GM21825 (cell line): Measurements from ENCODE around the gene IFT22.
"Not testable (repeated sequence)": the region's sequence is repeated elsewhere in the genome, so short reads cannot be mapped to it uniquely, and the experiment has no call there.

Experiments used
- ATAC-seq: cut with Tn5 transposase; IDR thresholded peaks from one replicate; pipeline ENCODE4 v1.9.1; 2021; ENCODE audit warnings: mild to moderate bottlenecking, moderate library complexity; ENCODE audit not compliant: unreplicated experiment

Gene IFT22

DNA sequence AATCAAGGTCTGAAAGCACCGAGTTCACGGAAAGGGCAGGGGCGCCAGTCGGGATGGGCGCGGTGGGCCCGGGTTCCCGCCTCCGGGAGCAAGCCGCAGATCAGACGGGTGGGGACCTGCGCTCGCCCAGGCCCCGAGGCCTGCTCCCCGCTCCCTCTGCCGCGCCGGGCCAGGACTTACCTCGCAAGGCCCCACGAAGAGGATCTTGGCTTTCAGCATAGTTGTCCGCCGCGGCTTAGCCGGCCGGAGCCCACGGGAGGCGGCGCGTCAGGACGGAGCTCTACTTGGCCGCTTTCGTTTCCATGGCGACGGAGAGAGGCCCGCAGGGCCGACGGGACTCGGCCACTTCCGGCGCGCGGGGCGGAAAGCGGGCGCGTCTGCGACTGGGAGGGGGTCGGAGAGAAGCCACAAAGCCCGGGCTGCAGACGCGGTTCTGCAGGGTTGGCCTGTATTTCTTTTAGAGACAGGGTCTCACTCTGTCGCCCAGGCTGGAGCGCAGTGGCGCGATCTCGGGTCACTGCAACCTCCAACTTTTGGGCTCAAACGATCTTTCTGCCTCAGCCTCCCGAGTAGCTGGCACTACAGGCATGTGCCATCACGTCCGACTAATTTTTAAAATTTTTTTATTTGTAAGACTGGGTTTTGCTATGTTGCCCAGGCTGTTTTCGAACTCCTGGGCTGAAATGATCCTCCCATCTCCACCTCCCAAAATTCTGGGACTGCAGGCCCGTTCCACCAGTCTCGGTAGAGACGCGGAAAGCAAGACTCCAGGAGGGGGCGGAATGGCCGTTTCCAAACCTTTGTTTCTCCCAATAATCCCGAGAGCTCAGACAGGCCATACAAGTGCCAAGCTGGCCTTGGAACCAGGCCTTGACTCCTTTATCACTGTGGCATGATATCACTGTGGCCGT is at the start of gene IFT22:
TSS of gene IFT22 (minus strand) at position 322 of the 911 bp plus-strand sequence. CDS start at position 219, 103 bp downstream.
- peak; percentile 97 for ATAC-seq

DNA sequence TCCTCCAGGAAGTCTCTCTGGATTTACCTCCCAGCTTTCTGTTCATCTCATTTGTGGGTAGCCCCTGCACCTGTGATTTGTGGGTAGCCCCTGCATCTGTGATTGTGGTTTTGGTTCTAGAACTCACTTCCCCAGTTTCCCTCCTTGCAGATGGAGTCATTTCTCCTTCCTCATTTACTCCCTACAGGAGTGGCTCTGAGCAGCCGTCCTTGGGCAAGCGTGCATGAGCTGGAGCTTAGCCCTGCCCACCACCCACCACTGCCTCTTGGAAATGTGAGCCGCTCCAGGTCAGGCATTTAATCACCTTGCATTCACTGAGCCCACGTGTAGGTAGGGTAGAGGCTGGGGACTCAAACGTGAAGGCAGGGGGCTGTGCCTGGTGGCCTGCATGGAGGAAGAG is 49.2 kb upstream of the IFT22 start:
- no peak for ATAC-seq

DNA sequence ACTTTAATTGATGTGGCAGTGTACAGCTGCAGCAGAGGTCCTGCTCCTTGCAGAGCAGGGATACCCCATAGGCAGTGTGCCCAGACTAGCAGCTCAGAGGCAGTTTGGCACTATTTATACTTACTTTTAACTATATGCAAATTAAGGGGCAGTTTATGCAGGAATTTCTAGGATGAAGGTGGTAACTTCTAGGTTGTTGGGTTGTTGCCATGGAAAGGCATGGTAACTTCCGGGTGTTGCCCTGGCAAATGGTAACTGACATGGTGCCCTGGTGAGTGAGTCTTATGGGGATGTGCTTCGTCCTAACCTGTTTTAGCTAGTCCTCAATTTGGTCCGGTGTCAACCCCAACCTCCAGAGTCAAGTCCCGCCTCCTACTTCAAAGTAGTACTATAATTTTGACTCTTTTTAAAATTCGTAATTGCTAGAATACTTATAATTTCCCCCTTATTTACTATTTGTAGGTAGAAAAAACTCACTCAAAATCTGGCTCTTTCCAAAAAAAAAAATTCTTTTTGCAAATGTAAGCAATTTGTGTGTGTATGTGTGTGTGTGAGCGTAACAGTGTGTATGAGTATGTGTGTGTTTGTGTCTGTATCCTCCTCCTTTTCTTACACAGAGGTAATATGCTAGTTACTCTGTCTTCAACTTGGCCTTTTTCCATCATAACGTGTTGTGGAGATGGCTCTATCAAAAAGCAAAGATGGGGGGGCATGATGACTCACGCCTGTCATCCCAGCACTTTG is 47.0 kb upstream of the IFT22 start:
- ATAC-seq: no peak

DNA sequence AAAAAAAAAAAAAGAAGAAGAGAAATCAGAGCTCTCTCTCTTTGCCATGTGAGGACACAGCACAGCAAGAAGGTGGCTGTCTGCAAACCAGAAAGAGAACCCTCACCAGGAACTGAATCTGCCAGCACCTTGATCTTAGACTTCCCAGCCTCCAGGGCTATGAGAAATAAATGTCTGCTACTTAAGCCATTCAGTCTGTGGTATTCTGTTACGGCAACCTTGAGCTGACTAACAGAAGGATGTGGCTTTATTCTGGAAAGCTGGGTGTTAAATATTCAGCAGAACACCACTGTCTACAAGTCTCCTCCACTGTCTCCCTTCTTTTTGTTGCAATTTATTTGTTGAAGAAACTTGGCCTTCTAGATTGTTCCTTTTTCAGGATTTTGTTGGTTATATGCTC is 46.1 kb upstream of the IFT22 start:
- ATAC-seq: no peak

DNA sequence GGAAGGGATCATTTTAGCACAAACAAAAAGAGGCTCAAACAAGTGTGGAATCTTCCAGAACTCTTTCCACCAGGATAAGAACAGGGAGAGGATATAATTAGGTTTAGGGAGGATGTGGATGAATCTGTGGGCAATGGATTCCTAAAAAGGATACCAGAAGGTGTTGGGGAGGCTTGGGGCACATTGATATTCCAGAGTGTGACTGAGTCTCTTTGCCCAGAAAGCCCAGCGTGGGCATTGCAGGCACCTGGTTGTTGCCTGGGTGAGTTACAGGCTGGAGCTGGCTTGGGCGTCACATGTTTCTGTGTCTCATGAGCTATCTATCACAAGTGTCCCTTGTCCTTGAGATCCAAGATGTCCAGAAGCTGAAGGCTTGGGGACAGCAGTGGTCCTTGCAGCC is 44.3 kb upstream of the IFT22 start:
- no peak for ATAC-seq

DNA sequence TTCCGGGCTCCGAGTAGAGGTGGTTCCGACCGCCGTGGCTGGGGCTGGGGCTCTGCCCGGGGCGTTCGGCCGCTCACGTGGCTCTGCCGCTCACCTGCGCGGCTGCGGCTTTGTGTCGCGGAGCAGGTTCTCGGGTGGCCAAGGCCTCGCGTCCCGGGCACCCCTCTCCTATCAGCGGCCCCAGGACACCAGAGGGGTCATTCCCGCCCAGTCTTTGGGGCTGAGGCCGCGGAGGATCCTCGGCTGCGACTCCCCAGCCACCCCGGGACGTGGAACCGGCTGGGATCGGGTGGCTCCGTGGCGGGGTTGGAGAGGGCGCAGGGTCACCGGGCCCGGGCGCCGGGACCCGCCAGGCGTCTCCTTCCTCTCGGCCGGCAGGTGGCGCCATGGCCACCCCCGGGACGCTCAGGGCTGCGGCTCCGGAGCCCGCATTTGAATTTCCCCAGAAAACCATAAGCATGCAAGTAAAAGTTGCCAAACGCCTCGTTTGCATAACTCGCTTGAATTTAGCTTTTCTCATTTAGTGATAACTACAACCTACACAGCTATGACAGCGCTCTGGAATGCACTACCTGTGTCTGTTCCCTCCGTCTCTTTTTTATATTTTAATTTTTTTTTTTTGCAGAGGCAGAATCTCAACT is 42.2 kb upstream of the IFT22 start:
- no peak for ATAC-seq

DNA sequence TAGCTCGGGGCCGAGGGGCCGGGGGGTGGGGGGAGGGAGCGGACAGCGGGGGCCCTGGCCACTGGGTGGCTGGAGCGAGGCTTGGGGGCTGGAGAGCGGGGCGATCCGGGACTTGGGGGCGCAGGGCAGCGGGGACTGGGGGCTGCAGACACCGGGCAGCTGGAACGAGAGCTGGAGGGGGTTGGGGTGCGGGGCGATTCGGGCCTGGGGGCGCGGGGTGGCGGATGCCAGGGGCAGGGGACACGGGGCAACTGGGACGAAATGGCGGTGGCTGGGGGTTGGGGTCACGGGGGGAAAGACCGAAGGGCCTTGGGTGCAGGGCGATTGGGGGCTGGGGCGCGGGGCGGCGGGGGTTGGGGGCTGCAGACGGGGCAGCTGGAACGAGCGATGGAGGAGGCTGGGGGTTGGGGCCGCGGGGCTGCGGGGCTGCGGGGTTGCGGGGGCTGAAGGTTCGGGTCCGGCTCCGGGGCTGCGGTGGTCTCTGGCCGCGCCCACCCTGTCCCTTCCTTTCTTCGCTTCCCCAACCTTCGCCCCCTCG is 41.7 kb upstream of the IFT22 start:
- no peak for ATAC-seq

DNA sequence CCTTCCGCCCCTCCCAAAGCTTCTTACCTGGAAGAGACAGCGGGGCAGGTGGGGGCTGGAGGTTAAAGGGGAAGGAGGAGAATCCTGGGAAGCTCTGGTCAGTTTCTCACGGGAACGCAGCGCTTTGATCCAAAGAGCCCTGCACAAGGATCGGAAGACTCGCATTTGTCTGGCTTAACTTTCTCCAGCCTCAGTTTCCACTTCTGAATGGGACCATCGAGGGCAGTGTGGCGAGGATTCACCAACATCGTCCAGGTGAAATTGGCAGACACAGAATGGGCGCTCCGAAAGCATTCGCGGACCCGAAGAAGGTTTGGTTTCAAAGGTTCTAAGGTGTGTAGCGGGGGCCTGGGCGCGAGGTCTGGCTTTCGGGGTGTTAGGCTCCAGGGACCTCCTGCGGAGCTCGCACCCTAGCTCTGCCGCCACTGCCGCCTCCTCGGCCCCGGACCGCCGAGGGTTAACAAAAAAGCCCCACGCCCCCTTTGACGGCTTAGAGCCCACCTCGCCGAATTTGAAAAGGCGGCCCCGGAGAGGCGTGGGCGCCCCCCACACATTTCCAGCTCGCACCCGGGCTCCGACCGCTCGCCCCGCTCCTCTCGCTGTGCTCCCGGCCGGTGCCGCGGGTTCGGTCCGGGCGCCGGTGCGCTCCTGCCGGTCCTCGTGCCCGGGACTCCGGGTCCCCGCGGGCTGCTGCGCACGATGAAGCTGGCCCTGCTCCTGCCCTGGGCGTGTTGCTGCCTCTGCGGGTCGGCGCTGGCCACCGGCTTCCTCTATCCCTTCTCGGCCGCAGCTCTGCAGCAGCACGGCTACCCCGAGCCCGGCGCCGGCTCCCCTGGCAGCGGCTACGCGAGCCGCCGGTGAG is 41.0 kb upstream of the IFT22 start, which contains the start of gene COL26A1:
TSS of gene COL26A1 (plus strand) at position 542 of the 862 bp plus-strand sequence. CDS start at position 700, 158 bp downstream.
- ATAC-seq: no peak

DNA sequence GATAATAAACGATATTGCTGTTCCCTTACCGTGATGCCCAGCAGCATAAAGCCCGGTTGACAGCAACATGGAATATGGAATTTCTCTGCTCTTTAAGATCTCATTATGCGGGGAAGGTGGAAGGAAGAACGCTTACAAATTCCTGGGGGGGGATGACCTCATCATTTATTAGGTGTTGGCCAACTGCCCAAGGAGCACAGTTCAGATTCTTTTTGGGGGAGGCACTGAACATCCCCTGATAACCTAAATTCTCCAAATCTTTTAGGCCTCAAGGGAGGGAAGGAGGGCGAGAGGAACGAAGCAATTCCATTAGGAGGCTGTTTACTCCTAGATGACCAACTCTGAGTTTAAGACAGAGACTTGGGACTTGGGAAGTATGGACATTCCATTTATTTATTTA is 35.8 kb upstream of the IFT22 start:
- ATAC-seq: no peak

DNA sequence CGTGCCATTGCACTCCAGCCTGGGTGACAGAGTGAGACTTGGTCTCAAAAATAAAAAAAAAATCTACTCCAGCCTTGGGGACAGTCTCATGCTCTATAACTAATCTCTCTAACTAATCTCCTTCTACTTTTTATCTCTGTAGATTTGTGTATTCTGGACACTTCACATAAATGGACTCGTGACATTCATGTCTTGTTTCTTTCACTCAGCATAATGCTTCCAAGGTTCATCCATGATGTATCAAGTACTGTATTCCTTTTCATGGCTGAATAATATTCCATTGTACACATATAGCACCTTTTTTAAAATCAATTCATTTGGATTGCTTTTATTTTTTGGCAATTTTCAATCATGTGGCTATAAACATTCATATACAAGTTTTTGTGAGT is 31.3 kb upstream of the IFT22 start:
- ATAC-seq: no peak

DNA sequence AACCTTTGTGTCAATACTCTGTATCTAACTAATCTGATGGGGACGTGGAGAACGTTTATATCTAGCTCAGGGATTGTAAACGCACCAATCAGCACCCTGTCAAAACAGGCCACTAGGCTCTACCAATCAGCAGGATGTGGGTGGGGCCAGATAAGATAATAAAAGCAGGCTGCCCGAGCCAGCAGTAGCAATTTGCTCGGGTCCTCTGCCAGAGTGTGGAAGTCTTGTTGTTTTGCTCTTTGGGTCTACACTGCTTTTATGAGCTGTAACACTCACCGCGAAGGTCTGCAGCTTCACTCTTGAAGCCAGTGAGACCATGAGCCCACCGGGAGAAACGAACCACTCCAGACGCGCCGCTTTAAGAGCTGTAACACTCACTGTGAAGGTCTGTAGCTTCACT is 27.7 kb upstream of the IFT22 start:
- not testable (repeated sequence) for ATAC-seq

DNA sequence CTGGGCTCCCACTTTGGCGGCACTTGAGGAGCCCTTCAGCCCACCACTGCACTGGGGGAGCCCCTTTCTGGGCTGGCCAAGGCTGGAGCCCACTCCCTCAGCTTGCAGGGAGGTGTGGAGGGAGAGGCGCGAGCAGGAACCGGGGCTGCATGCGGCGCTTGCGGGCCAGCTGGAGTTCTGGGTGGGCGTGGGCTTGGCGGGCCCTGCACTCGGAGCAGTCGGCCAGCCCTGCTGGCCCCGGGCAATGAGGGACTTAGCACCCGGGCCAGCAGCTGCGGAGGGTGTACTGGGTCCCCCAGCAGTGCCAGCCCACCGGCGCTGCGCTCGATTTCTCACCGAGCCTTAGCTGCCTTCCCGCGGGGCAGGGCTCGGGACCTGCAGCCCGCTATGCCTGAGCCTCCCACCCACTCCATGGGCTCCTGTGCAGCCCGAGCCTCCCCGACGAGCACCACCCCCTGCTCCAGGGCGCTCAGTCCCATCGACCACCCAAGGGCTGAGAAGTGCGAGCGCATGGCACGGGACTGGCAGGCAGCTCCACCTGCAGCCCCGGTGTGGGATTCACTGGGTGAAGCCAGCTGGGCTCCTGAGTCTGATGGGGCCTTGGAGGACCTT is 26.9 kb upstream of the IFT22 start:
- not testable (repeated sequence) for ATAC-seq

DNA sequence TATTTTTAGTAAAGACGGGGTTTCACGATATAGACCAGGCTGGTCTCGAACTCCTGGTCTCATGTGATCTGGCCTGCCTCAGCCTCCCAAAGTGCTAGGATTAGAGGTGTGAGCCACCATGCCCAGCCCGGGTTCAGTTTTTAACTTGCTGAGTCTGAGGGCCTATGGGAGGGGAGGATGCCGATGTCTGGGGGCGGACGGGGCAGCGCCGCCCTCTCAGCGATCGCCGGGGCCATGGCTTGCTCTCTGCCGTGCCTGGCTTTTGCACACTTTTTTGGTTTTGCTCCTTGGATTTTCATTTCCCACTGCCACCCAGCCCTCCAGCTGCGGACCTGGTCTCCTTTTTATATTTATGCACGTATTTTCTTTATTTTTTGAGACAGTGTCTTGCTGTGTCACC is 25.9 kb upstream of the IFT22 start:
- no peak for ATAC-seq

DNA sequence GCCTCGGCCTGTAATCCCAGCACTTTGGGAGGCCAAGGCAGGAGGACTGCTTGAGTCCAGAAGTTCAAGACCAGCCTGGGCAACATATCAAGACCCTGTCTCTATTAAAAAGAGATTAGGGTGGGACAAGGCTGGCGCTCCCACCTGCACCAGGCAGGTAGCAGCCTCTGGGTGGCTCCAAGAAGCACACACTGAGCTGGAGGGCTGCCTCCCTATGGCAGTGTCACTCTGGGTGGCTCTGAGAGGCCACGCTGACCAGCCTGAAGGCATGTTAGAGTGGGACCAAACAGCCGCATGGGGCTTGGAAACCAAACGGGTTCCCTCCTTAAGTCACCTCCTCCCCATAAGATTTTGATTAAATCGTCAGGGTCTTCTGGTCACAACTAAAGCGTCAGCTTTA is 21.3 kb upstream of the IFT22 start:
- ATAC-seq: no peak

DNA sequence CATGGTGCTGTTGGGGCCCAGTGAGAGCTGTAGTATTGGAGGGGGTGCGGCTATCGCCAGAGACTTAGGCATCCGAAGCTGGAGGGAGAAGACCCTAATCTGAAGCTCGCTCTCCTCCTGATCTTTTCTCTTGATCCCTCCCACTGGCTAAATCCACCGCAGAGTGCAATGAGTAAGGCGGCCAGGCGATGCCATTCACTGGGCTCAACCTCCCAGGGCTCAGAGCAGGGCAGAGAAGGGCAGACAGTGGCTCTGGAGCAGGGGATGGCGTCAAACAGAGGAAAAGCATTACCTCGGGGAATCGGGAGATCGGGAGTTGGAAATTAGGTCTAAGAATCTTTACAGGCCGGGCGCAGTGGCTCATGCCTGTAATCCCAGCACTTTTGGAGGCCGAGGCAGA is 18.8 kb upstream of the IFT22 start:
- no peak for ATAC-seq

DNA sequence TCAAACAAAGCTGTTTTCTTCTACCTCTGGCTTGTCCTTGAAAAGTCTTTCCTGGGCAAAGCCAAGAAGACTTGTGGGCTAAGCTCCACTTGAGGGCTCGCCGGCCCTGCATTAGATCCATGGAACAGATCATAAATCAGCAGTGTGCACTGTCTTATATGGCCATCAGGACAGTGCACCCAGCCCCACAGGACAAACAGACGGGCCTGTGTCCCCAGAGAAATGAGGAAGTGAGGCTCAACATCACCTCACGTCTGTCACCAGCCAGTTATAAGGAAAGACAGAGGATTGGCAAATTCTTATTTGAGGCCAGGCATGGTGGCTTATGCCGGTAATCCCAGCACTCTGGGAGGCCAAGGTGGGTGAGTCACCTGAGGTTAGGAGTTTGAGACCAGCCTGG is 12.3 kb upstream of the IFT22 start:
- ATAC-seq: no peak

DNA sequence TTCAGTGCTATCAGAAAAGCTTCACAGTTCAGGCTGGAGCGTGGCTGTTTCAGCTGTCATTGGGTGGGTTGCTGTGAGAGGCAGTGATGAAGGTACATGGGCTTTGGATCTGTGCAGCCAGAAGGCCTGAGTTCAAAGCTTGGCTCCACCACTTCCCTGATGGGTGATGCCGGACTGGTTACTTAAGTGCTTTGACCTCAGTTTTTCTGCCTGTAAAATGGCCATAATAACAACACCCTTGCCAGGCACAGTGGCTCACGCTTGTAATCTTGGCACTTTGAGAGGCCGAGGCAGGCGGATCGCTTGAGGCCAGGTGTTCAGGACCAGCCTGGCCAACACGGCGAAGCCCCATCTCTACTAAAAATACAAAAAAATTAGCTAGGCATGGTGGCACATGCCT is 10.4 kb upstream of the IFT22 start:
- no peak for ATAC-seq

DNA sequence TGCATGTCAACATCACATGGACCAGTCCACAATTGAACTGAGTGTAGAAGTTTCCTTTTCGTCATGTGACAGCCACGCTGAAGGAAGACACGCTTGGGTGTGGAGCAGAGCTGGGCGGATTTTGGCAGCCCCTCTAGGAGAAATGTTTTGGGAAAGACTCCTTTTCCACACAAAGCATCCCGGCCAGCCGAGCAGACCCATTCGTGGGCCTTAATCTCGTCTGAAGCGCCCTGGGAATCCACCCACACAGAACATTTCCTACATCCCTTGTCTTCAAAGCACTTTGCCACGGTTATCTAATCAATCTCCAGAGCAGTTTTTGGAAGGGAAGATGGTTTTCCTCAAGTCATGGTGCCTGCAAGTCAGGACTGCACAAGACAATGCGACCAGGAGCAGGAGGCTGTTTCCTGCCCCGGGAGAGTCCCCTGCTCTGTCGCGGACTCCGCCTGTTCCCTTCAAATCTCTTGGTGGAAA is 8.4 kb upstream of the IFT22 start:
- no peak for ATAC-seq

DNA sequence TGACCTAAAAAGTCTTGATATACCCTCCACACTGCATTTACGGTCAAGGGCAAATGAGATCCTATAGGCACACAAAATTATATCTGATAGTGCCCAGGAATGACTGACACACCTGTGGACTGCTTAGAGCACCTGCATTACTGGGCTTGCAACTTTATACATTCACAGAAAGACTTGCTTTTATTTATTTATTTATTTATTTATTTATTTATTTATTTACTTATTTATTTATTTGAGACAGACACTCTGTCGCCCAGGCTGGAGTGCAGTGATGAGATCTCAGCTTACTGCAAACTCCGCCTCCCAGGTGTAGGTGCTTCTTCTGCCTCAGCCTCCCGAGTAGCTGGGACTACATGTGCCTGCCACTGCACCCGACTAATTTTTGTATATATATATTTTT is 6.5 kb upstream of the IFT22 start:
- ATAC-seq: no peak

DNA sequence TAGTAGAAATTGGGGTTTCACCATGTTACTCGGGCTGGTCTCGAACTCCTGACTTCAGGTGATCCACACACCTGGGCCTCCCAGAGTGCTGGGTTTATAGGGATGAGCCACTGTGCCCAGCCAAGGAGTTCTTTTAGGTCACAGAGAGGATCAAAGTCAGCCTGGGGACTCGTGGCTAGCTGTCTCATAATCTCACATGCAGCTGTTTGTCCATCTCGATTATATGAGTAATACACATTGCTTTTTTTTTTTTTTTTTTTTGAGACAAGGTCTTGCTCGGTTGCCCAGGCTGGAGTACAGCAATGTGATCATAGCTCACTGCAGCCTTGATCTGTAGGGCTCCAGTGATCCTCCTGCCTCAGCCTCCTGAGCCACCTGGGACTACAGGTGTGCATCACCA is 2.2 kb downstream of the IFT22 start:
- ATAC-seq: no peak
